NB4 (cell line): ENCODE data around the gene TCF25.

ENCODE experiments used
- DNase-seq: peaks from one replicate; pipeline ENCODE4 v3.0.0; 2010; ENCODE audit warnings: low read depth
- H3K4me3 ChIP-seq: one replicate; pipeline ENCODE4 v1.5.1; 2011; ENCODE audit warnings: mild to moderate bottlenecking, low read depth, low read length, moderate library complexity
- CTCF ChIP-seq: IDR thresholded peaks from one replicate; pipeline ENCODE4 v1.5.1; 2012; ENCODE audit warnings: low read depth, low read length
- MYC ChIP-seq: IDR thresholded peaks from 2 replicates; pipeline ENCODE4 v1.6.1; 2011; ENCODE audit warnings: low read depth, low read length
- POLR2A ChIP-seq: IDR thresholded peaks from 2 replicates; pipeline ENCODE4 v1.6.1; 2011; ENCODE audit warnings: mild to moderate bottlenecking; ENCODE audit not compliant: insufficient read length; ENCODE audit errors: extremely low read depth
- TF ChIP-seq, protein P1 (sequence below): IDR thresholded peaks from 2 replicates; pipeline ENCODE4 v1.6.1; 2011; ENCODE audit warnings: low read depth, low read length

TCF25 gene

GRCh38 chr16:89936034-89936433, 62.6 kb downstream of the TCF25 start:
- no peak overlapping the region for H3K4me3 ChIP-seq
- TF ChIP-seq MYC (no peak), CTCF (no peak), POLR2A (no peak)
- TF ChIP-seq, protein P1, sequence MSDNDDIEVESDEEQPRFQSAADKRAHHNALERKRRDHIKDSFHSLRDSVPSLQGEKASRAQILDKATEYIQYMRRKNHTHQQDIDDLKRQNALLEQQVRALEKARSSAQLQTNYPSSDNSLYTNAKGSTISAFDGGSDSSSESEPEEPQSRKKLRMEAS: no peak
- no peak for DNase-seq

DNA sequence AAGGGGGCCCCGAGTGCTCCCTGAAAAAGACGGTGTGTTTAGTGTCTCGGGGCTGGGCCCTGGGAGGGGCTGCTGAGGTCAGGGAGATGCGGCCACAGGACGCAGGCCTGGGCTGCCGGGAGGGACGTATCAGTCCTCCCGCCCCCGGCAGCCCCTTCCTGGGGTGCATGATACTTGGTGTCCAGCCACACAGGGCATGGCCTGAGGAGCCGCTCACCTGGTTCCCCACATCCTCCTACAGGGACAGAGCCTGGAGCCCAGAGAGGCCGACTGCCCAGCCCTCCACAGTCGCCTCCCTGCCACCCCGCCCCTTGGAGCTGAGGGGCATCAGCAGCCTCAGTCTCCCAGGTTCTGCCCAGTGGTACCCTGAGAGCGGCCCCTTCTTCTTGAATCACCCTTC, 63.1 kb downstream of the TCF25 start:
- TF ChIP-seq, protein P1: no peak
- TF ChIP-seq CTCF (no peak), POLR2A (no peak), MYC (no peak)
- DNase-seq: no peak

GRCh38 chr16:89936981-89937380, 63.6 kb downstream of the TCF25 start:
- DNase-seq: no peak
- TF ChIP-seq CTCF (no peak), MYC (no peak), POLR2A (no peak)
- TF ChIP-seq, protein P1: no peak

More for the DNA sequence above, 63.1 kb downstream of the TCF25 start:
- no peak overlapping the region for H3K4me3 ChIP-seq

GRCh38 chr16:89938175-89938885, 64.9 kb downstream of the TCF25 start:
- no peak overlapping the region for H3K4me3 ChIP-seq
- no peak for DNase-seq
- TF ChIP-seq POLR2A: no peak
- no peak for TF ChIP-seq MYC
- no peak for TF ChIP-seq CTCF
- TF ChIP-seq, protein P1: no peak

More at GRCh38 chr16:89936981-89937380, 63.6 kb downstream of the TCF25 start:
- no peak overlapping the region for H3K4me3 ChIP-seq

DNA sequence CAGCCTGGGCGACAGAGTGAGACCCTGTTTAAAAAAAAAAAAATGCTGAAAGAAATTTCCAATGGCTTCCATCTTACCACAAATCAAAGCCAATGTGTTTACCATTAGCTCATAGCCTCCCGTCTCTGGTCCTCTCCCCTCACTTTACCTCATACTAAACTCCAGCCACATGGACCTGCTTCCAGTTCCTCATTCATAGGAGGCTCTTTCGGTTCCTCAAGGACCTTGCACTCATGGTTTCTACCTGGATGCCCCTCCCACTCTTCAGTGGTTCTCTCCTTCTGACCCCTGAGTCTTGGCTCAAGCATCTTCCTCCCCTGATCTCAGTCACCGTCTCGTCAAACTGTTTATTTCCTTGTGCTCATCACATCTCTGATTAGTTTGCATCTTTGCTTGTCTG, 71.4 kb downstream of the TCF25 start:
- H3K4me3 ChIP-seq: no peak overlapping the region
- DNase-seq: no peak
- no peak for TF ChIP-seq MYC

DNA sequence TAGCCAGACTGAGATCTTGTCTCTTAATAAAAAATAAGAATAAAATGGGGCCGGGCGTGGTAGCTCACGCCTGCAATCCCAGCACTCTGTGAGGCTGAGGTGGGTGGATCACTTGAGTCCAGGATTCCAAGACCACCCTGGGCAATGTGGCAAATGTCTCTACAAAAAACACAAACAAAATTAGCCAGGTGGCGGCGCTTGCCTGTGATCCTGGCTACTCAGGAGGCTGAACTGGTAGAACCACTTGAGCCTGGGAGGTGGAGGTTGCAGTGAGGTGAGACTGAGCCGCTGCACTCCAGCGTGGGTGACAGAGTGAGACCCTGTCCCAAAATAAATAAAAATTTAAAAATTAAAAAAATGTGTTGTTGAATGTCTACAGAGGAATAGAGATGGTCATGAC, 72.3 kb downstream of the TCF25 start:
- TF ChIP-seq CTCF (peak; percentile 4), POLR2A (no peak)
- no peak for DNase-seq
- H3K4me3 ChIP-seq: no peak overlapping the region
